ENCODE measurements around the gene VCP.
A peak's percentile ranks its signal among the peaks of the same experiment; 100 is the strongest.

The VCP gene

GRCh38 chr9:35073279-35073612 is 821 bp upstream of the VCP start:
- TF ChIP-seq MYC (IDR thresholded peaks at IDR 0.05; ENCODE audit: low read depth, low read length), result no peak
- no peak for TF ChIP-seq POLR2A (IDR thresholded peaks at IDR 0.05; ENCODE audit: extremely low read depth, insufficient read length)
- TF ChIP-seq MAX (IDR thresholded peaks at IDR 0.05; ENCODE audit: low read depth, low read length), result no peak
- TF ChIP-seq CTCF (IDR thresholded peaks at IDR 0.05; ENCODE audit: low read depth, low read length), result no peak
- H3K4me3 ChIP-seq (ENCODE audit: low read depth, low read length), result peak overlapping the region; percentile 51
- no peak for DNase-seq (ENCODE audit: low read depth)

GRCh38 chr9:35071814-35072460 is 488 bp downstream of the VCP start:
- no peak; the same call in 1 of the 2 replicates for TF ChIP-seq MYC (IDR thresholded peaks at IDR 0.05; ENCODE audit: low read depth, low read length)
- TF ChIP-seq CTCF (IDR thresholded peaks at IDR 0.05; ENCODE audit: low read depth, low read length), result peak; percentile 64
- no peak for TF ChIP-seq POLR2A (IDR thresholded peaks at IDR 0.05; ENCODE audit: extremely low read depth, insufficient read length)
- TF ChIP-seq MAX (IDR thresholded peaks at IDR 0.05; ENCODE audit: low read depth, low read length), result peak; percentile 41
- H3K4me3 ChIP-seq (ENCODE audit: low read depth, low read length), result peak overlapping the region; percentile 70
- peak; percentile 98 for DNase-seq (ENCODE audit: low read depth)

- DNase-seq (ENCODE audit: low read depth), result peak; percentile 50
- peak overlapping the region; percentile 70 for H3K4me3 ChIP-seq (ENCODE audit: low read depth, low read length)
- no peak for TF ChIP-seq POLR2A (IDR thresholded peaks at IDR 0.05; ENCODE audit: extremely low read depth, insufficient read length)
- TF ChIP-seq CTCF (IDR thresholded peaks at IDR 0.05; ENCODE audit: low read depth, low read length), result no peak
- no peak for TF ChIP-seq MAX (IDR thresholded peaks at IDR 0.05; ENCODE audit: low read depth, low read length)
- no peak for TF ChIP-seq MYC (IDR thresholded peaks at IDR 0.05; ENCODE audit: low read depth, low read length)
These were observed 1.3 kb downstream of the VCP start for GRCh38 chr9:35070823-35071813.

GRCh38 chr9:35069020-35069419 is 3.4 kb downstream of the VCP start:
- H3K4me3 ChIP-seq (ENCODE audit: low read depth, low read length), result peak overlapping the region; percentile 70
- TF ChIP-seq CTCF (IDR thresholded peaks at IDR 0.05; ENCODE audit: low read depth, low read length) (no peak), MYC (IDR thresholded peaks at IDR 0.05; ENCODE audit: low read depth, low read length) (no peak), MAX (IDR thresholded peaks at IDR 0.05; ENCODE audit: low read depth, low read length) (no peak), POLR2A (IDR thresholded peaks at IDR 0.05; ENCODE audit: extremely low read depth, insufficient read length) (no peak)
- no peak for DNase-seq (ENCODE audit: low read depth)

- no peak overlapping the region for H3K4me3 ChIP-seq (ENCODE audit: low read depth, low read length)
- TF ChIP-seq MAX (IDR thresholded peaks at IDR 0.05; ENCODE audit: low read depth, low read length) (no peak), MYC (IDR thresholded peaks at IDR 0.05; ENCODE audit: low read depth, low read length) (no peak), POLR2A (IDR thresholded peaks at IDR 0.05; ENCODE audit: extremely low read depth, insufficient read length) (no peak), CTCF (IDR thresholded peaks at IDR 0.05; ENCODE audit: low read depth, low read length) (no peak)
- DNase-seq (ENCODE audit: low read depth), result no peak
These were observed 5.4 kb downstream of the VCP start for GRCh38 chr9:35067056-35067455.

All from NB4 (cell line).